ENCODE measurements around the gene EXOC3L2.

The EXOC3L2 gene

DNA sequence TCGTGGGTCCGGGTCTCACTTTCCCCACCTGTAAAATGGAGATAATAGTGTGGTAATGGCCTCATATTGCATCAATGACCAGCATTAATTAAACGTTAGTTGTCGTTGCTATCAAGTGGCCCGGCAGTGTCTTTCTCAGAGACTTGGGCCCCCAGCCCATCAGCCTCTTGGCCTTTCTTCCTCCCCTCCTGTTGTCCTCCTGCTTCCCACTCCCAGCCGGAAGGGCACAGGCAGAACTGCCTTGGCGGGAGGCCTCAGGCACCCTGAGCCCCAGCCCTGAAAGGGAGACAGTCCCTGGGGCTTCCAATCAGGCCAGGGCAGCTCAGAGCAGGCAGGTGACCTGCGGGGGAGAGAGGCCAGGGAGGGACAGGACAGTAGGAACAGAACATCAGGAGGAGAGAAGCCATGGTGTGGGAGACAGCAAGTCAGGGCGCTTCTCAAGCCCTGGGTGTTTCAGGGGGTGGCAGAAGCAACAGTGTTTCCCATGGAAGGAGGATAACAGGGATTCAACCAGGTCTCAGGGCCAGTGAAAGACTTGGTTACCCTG, 10.5 kb upstream of the EXOC3L2 start:
- TF ChIP-seq, protein P1, sequence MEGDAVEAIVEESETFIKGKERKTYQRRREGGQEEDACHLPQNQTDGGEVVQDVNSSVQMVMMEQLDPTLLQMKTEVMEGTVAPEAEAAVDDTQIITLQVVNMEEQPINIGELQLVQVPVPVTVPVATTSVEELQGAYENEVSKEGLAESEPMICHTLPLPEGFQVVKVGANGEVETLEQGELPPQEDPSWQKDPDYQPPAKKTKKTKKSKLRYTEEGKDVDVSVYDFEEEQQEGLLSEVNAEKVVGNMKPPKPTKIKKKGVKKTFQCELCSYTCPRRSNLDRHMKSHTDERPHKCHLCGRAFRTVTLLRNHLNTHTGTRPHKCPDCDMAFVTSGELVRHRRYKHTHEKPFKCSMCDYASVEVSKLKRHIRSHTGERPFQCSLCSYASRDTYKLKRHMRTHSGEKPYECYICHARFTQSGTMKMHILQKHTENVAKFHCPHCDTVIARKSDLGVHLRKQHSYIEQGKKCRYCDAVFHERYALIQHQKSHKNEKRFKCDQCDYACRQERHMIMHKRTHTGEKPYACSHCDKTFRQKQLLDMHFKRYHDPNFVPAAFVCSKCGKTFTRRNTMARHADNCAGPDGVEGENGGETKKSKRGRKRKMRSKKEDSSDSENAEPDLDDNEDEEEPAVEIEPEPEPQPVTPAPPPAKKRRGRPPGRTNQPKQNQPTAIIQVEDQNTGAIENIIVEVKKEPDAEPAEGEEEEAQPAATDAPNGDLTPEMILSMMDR (IDR thresholded peaks at IDR 0.05; ENCODE audit: low read depth, low read length) = no peak
- no peak for DNase-seq (ENCODE audit: extremely low read depth, low read depth)

DNA sequence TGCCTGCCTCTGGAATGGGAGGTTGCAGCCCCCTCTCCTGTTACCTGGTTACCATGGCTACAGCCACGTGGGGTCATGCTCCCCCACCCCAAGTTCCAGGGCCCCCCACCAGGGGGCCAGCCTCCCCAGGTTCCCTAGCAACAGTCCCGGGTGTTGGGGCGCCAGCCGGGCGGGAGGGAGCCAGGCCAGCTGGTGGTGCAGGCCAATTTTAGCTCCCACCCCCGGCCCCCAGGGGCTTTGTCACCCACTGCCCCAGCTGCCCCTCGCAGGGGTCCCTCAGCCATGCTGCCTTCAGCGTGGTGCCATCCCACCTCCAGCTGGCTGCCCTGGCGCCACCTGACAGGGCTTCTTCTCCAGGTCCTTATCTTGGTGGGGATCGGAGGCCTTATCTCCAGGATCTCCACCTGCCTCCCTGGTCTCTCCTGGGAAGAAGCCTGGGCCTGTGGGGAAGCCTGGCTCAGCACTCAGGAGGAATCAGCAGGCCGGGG, 8.9 kb upstream of the EXOC3L2 start:
- TF ChIP-seq, protein P1 (IDR thresholded peaks at IDR 0.05; ENCODE audit: low read depth, low read length) = peak; percentile 17
- DNase-seq (ENCODE audit: extremely low read depth, low read depth) = no peak

DNA sequence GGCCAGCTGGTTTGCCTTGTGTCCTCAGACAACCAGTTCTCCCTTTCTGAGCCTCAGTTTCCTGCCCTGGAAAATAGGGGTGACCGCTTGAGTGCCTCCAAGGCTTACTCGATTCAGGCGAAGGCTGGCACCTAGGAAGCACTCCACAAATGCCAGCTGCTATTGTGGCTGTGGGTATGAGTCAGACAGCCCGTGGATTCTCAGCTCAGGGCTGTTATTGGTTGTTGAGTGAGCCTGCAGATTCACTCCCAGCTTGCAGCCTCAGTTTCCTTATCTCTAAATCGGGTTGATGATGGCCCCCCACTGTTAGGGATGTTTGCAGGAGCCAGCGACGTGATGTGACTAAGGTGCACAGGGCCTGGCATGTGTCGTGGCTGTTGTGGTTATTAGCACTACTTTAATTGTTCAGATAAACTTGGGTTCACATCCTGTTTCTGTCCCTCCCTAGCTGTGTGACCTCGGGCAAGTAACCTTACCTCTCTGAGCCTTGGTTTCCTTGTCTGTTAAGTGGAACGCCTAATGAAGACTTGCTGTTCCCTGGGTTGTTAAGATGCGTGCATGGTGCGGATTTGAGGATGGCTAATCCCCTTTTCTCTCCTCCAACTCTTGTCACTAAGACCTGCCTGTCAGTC, 8.3 kb upstream of the EXOC3L2 start:
- no peak for DNase-seq (ENCODE audit: extremely low read depth, low read depth)
- TF ChIP-seq, protein P1 (IDR thresholded peaks at IDR 0.05; ENCODE audit: low read depth, low read length) = no peak

DNA sequence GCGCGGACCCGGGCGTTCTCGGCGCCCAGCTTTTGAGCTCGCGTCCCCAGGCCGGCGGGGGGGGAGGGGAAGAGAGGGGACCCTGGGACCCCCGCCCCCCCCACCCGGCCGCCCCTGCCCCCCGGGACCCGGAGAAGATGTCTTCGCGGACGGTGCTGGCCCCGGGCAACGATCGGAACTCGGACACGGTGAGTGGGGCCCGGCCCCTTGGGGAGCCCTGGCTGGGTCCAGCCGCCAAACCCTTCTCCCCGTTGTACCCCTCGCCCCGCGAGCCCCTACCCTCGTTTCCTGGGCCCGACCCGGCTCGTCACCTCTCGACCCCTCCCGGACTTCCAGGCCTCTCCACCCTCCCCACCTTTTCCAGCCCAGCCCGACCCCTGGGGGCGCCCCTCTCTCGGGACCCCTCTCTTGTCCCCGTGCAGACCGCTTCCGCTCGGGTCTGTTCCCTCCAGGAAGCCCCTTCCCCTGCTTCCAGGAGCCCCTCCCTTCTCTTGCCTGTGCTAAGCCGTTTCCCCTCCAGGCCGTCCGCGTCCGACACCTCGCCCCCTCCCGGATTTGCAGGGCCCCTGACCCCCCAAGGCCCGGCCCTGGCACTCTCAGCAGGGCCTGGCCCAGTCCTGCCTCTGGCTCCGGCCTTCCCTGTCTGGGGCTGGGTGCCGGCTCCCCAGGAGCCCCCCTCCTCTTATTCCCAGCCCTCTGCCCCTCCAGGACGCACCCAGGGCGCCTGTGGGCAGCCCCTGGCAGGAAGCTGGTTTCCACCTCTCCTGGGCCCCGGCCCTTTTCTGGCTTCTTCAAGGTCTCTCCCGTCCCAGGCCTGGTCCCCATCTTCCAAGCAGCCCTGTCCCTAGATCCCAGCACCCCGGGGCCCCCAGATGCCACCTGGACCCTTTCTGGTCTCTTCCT, 6.5 kb upstream of the EXOC3L2 start:
- TF ChIP-seq, protein P1 (IDR thresholded peaks at IDR 0.05; ENCODE audit: low read depth, low read length) = no peak
- no peak for DNase-seq (ENCODE audit: extremely low read depth, low read depth)

DNA sequence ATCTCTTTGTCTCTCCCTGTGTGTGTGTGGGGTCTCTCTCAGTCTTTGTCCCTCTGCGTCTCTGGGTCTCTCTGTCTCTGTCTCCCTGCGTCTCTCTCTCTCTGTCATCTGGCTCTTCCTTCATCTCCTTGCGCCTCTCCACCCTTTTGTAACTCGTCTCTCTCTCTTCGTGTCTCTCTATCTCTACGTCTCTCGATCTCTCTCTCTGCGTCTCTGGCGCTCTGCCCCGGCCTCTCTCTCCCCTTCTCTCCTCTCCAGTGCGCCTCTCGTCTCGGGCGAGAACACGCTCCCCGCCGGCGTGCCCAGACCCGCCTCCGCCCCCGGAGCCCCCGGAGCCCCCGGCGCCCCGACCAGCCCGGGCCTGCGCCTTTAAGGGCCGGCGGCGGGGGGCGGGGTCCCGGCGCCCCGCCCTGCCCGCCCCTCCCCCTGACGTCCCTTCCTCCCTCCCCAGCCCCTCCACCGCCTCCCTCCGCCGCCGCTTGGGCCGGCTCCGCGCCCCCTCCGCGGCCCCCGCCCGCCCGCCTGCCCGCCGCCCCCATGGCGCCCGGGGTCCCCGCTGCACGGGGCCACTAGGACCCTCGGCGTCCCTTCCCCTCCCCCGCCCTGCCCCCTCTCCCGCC, 5.7 kb upstream of the EXOC3L2 start, which contains the start of gene MARK4:
Gene MARK4, plus strand, starts transcription at position 440 of the 620 bp plus-strand sequence. CDS start 318 bp downstream, outside the sequence.
- TF ChIP-seq, protein P1 (IDR thresholded peaks at IDR 0.05; ENCODE audit: low read depth, low read length) = no peak
- peak; percentile 14 for DNase-seq (ENCODE audit: extremely low read depth, low read depth)

DNA sequence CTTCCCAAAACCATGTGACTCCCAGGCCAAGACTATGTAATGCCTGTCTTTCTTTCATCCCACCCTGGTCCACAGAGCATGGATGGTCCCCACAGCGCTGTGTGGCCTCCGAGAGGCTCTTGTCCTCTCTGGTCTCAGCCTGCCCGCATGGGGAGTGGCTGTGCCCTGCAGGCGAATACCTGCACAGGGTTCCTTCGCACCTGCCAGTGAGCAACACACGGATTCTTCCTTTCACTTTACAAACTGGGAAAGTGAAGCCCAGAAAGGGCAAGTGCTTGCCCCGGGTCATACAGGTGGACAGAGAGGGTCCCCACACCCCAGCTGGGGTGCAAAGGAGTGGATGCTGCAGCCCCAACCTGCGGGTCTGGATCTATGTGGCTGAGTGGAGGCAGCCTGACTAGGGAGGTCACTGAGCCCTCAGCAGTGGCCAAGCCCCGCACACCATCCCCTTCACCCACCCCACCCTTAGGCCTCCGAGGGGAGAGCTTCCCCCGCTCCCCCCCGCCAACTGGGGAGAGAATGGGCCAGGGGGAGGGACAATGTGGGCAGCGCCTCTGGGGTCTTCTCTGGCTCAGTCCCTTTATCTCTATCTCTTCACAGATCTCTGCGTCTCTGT, 5.1 kb upstream of the EXOC3L2 start:
- DNase-seq (ENCODE audit: extremely low read depth, low read depth) = no peak
- TF ChIP-seq, protein P1 (IDR thresholded peaks at IDR 0.05; ENCODE audit: low read depth, low read length) = no peak
